Epithelial cell of umbilical artery (primary cell): ENCODE measurements around the gene EBLN1. TPM values are rescaled to one million over a fixed set of nuclear protein-coding genes. Genes with fewer than 3 reads are reported as not detected.

Experiments used
- total RNA-seq: library from RNA; depleted of rRNA; stranded (reverse); fragments of >200 nt; gene quantifications from 2 replicates; pipeline ENCODE4 v1.2.3, GENCODE V29; 2014

The EBLN1 gene
- total RNA-seq = not detected in 2 replicates

GRCh38 chr10:22217842-22218241, at the start of gene EBLN1:
EBLN1 (minus strand) TSS chr10:22218015; CDS start chr10:22209983, 8,032 bp downstream.

Other genes with a start within 250 kb of the EBLN1 start
- 28.3 and 35.1 TPM in 2 replicates for gene DNAJC1, start 214.3 kb downstream of the EBLN1 start, total RNA-seq
- 57.5 and 79.5 TPM in 2 replicates for gene COMMD3, start 98.4 kb upstream of the EBLN1 start, total RNA-seq
- 27.4 and 34.8 TPM in 2 replicates for gene BMI1, start 103.1 kb upstream of the EBLN1 start, total RNA-seq
- gene SPAG6, start 127.5 kb upstream of the EBLN1 start, total RNA-seq = not detected in 2 replicates